GM21381 (cell line): ENCODE results near the gene DMRTC1.
"Not testable (repeated sequence)": the region's sequence is repeated elsewhere in the genome, so short reads cannot be mapped to it uniquely, and the experiment has no call there.

Experiments used
- ATAC-seq: cut with Tn5 transposase; IDR thresholded peaks from one replicate; pipeline ENCODE4 v1.9.1; 2021; ENCODE audit warnings: mild to moderate bottlenecking, moderate library complexity; ENCODE audit not compliant: unreplicated experiment

The DMRTC1 gene, protein sequence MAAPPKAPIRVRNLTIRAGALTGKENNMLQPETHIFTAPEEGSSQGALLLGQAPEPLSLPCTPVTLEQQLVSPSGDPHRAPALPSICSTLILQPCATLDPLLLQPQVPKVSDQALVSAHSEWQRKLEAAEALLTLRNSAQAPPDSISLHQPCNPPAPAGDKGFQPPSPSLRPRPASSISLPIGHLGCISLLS

DNA sequence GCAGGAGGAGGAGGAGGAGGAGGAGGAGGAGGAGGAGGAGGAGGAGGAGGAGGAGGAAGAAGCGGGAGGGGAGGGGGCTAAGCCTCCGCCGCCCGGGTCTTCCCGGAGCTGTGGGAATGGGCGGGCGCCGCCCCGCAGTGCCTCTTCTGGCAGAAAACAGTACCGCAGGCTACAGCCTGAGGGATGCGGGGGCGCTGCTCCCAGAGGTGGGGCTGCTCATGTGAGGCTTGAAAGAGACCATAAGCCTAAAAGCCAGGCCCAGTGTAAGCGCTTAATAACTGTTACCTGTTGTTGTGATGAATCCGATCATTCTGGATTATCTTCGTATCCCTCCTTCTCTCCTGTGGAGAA is at the start of gene DMRTC1:
Gene DMRTC1 (minus strand): TSS at position 19 of the 351 bp plus-strand sequence. CDS start 68,143 bp downstream, outside the sequence.
- ATAC-seq, result peak; percentile 75

GRCh38 chrX:72980894-72981469 is 37.3 kb upstream of the DMRTC1 start:
- not testable (repeated sequence) for ATAC-seq

- not testable (repeated sequence) for ATAC-seq
Observed at GRCh38 chrX:72974885-72975284, 31.2 kb upstream of the DMRTC1 start.

DNA sequence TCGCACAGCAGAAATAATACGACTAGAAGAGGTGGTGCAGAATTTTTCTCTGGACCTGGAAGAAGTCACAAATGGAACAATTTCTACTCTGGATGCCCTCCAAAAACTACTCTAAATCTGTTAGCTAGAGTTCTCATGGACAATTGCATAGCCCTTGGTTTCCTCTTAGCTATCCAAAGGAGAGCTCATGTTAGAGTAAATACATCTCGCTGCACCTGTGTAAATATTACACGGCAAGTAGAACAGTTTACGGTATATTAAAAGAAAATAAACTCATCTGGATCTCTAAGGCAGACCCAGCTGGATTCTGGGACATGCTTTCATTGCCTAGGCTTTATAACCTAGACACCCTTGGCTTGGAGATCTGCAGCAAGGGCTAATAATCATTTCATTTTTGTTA is 28.2 kb upstream of the DMRTC1 start:
- not testable (repeated sequence) for ATAC-seq

GRCh38 chrX:72959971-72960370 is 16.3 kb upstream of the DMRTC1 start:
- ATAC-seq, result not testable (repeated sequence)

- ATAC-seq, result peak; percentile 63
Observed at GRCh38 chrX:72943035-72943818, 410 bp downstream of the DMRTC1 start.

DNA sequence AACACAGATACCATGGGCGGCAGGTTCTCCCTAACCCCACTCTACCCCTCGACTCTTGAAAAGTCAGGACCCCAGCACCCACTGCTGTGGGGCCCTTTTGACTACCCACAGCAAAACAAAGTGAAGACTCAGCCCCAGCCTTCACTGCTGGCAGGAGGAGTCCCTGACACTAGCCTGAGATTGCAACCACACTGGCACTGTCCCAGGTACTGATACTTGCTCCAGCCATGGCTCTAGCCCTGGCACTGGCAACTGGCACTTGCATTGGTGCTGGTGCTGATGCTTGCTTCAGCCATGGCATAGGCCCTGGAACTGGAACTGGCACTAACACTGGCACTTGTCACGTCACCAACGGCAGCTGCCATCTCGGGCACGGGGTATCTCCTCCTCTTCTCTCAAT is 1.4 kb downstream of the DMRTC1 start:
- ATAC-seq, result not testable (repeated sequence)

- ATAC-seq, result not testable (repeated sequence)
Observed at GRCh38 chrX:72937906-72938305, 5.7 kb downstream of the DMRTC1 start, which contains the start of gene FAM236A. TSS of gene FAM236A (plus strand) at chrX:72938206. CDS start at chrX:72938263, 57 bp downstream.

DNA sequence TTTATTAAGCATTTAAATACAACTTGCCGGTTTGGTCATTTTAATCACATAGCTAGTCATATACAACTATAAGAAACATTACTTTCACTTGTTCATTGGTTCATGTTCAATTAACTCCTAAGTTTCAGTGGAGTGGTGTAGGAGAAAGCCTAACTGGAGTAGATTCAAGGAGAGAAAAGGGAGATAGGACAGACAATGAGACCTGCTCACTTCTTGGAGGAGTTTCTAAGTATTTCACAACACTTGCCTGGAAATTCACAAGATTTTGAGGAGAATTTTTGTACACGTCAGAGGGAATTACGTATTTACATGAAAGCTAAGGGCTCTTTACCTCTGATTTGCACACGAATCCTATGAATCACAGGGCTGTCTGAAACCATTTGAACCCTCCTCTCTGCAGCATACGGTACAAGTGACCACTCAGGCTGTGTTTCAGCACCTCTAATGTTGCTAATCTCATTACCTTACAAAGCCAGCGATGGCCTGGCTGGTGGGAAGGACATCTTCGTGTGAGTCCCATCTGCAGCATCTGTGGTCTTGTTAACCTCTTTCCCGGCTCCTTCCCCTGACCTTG is 6.7 kb downstream of the DMRTC1 start:
- ATAC-seq, result not testable (repeated sequence)

DNA sequence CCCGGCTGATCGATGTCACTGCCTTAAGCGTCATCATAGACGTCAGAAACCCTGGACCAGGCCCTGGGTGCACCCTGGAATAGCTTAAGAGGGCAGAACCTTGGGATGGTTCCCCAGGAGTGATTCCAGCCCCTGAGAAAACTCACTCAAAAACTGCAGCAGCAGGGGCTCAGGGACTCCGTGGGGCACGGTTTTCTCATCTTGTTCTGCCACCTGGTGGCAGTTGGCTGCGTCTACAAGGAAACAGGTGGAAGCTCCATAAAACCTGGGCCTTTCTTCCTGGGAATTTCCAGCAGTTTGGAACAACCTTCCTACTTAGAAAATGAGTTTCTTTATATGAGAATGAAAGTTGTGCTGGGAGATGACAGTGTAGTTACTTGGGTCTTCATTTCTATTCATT is 7.2 kb downstream of the DMRTC1 start:
- ATAC-seq, result not testable (repeated sequence)

- ATAC-seq, result not testable (repeated sequence)
Observed at GRCh38 chrX:72932283-72932682, 11.4 kb downstream of the DMRTC1 start.

GRCh38 chrX:72916096-72916495 is 27.5 kb downstream of the DMRTC1 start:
- ATAC-seq, result not testable (repeated sequence)

DNA sequence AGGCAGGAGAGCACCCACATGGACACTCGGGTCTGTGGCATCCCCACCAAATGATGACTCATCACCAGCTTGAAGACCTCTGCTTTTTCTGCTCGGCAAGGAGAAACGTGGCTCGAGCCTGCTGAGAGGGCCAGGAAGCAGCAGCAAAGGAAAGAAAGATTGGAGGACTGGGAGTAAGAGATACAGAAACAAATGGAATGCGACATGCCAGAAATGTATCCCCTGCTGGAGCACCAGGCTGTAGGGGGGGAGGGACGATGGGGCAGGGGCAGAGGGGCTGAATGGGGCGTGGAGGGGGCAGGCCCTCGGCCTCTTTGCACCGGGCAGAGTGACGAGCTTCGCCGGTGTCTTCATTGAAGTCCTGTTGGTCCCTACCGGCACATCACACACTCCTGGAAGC is 31.3 kb downstream of the DMRTC1 start, which contains the start of gene FAM236C:
Gene FAM236C (plus strand): TSS at position 301 of the 400 bp plus-strand sequence. CDS start 100 bp downstream, outside the sequence.
- not testable (repeated sequence) for ATAC-seq

DNA sequence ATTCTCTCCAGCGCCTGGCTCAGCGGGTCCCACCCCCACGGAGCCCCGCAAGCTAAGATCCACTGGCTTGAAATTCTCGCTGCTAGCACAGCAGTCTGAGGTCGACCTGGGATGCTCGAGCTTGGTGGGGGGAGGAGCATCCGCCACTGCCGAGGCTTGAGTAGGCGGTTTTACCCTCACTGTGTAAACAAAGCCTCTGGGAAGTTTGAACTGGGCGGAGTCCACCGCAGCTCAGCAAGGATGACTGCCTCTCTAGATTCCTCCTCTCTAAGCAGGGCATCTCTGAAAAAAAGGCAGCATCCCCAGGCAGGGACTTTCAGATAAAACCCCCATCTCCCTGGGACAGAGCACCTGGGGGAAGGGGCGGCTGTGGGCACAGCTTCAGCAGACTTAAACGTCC is 53.9 kb downstream of the DMRTC1 start:
- ATAC-seq, result not testable (repeated sequence)

- not testable (repeated sequence) for ATAC-seq
Observed at GRCh38 chrX:72882898-72883297, 60.7 kb downstream of the DMRTC1 start.

GRCh38 chrX:72837532-72837931 is 106.1 kb downstream of the DMRTC1 start:
- not testable (repeated sequence) for ATAC-seq

GRCh38 chrX:72830701-72831100 is 112.9 kb downstream of the DMRTC1 start:
- ATAC-seq, result not testable (repeated sequence)
